H9 (cell line): ENCODE measurements around the gene CLVS2. TPM values are rescaled to one million over a fixed set of nuclear protein-coding genes. Genes with fewer than 3 reads are reported as not detected.

Experiments
- DNase-seq: peaks from one replicate; pipeline ENCODE4 v3.0.0-alpha.2; 2017
- H2AFZ ChIP-seq: one replicate; pipeline ENCODE4 v1.6.1; 2013; ENCODE audit warnings: mild to moderate bottlenecking, low read length, control low read depth, moderate library complexity
- H2AK5ac ChIP-seq: 2 replicates; pipeline ENCODE4 v1.6.1; 2013; ENCODE audit warnings: low read length, control low read depth, mixed read lengths; ENCODE audit not compliant: insufficient read length
- H2BK120ac ChIP-seq: one replicate; pipeline ENCODE4 v1.6.1; 2013; ENCODE audit warnings: low read depth, mild to moderate bottlenecking, low read length, control low read depth, inconsistent platforms; ENCODE audit not compliant: poor library complexity, severe bottlenecking
- H2BK12ac ChIP-seq: 2 replicates; pipeline ENCODE4 v1.6.1; 2013; ENCODE audit warnings: low read length, control low read depth, mixed read lengths, low read depth; ENCODE audit not compliant: insufficient read length
- H2BK15ac ChIP-seq: 2 replicates; pipeline ENCODE4 v1.6.1; 2013; ENCODE audit warnings: low read depth, low read length, control low read depth
- H2BK20ac ChIP-seq: one replicate; pipeline ENCODE4 v1.6.1; 2013; ENCODE audit warnings: low read depth, mild to moderate bottlenecking, low read length, control low read depth, inconsistent platforms; ENCODE audit not compliant: poor library complexity, severe bottlenecking
- H2BK5ac ChIP-seq: 2 replicates; pipeline ENCODE4 v1.6.1; 2013; ENCODE audit warnings: low read length, control low read depth, mixed read lengths; ENCODE audit not compliant: insufficient read length
- H3K14ac ChIP-seq: 2 replicates; pipeline ENCODE4 v1.6.1; 2013; ENCODE audit warnings: low read length, control low read depth; ENCODE audit not compliant: insufficient read depth
- H3K18ac ChIP-seq: 2 replicates; pipeline ENCODE4 v1.6.1; 2013; ENCODE audit warnings: low read depth, mild to moderate bottlenecking, mixed read lengths, low read length, control low read depth; ENCODE audit not compliant: insufficient read length
- H3K23ac ChIP-seq: 2 replicates; pipeline ENCODE4 v1.6.1; 2013; ENCODE audit warnings: low read length, control low read depth, mixed read lengths, low read depth; ENCODE audit not compliant: insufficient read length
- H3K23me2 ChIP-seq: 2 replicates; pipeline ENCODE4 v1.6.1; 2013; ENCODE audit warnings: low read depth, mild to moderate bottlenecking, mixed read lengths, low read length, control low read depth; ENCODE audit not compliant: insufficient read length, poor library complexity, severe bottlenecking
- H3K27ac ChIP-seq: 2 replicates; pipeline ENCODE4 v1.5.1; 2013; ENCODE audit warnings: low read length, control low read depth, mixed read lengths, low read depth; ENCODE audit not compliant: insufficient read length
- H3K27me3 ChIP-seq: 2 replicates; pipeline ENCODE4 v1.6.1; 2013; ENCODE audit warnings: low read length, control low read depth, inconsistent platforms; ENCODE audit not compliant: insufficient read depth
- H3K4ac ChIP-seq: 2 replicates; pipeline ENCODE4 v1.6.1; 2013; ENCODE audit warnings: low read depth, mild to moderate bottlenecking, control low read depth, inconsistent platforms, low read length, moderate library complexity
- H3K4me1 ChIP-seq: 2 replicates; pipeline ENCODE4 v1.6.1; 2013; ENCODE audit warnings: low read length, control low read depth, inconsistent platforms; ENCODE audit not compliant: insufficient read depth
- H3K4me2 ChIP-seq: 2 replicates; pipeline ENCODE4 v1.6.1; 2013; ENCODE audit warnings: low read length, control low read depth, mixed read lengths; ENCODE audit not compliant: insufficient read length, insufficient read depth
- H3K56ac ChIP-seq: 2 replicates; pipeline ENCODE4 v1.6.1; 2013; ENCODE audit warnings: low read depth, mild to moderate bottlenecking, mixed read lengths, low read length, control low read depth; ENCODE audit not compliant: insufficient read length
- H3K79me1 ChIP-seq: 2 replicates; pipeline ENCODE4 v1.6.1; 2013; ENCODE audit warnings: low read depth, mild to moderate bottlenecking, moderate library complexity, low read length, control low read depth, inconsistent platforms; ENCODE audit not compliant: insufficient read depth, poor library complexity, severe bottlenecking
- H3K79me2 ChIP-seq: 2 replicates; pipeline ENCODE4 v1.6.1; 2013; ENCODE audit warnings: low read length, control low read depth, inconsistent platforms; ENCODE audit not compliant: insufficient read depth
- H3K9ac ChIP-seq: 2 replicates; pipeline ENCODE4 v1.6.1; 2013; ENCODE audit warnings: low read length, control low read depth, mixed read lengths; ENCODE audit not compliant: insufficient read length; ENCODE audit errors: extremely low read depth
- H3K9me3 ChIP-seq: one replicate; pipeline ENCODE4 v1.6.1; 2013; ENCODE audit warnings: low read depth, low read length, inconsistent platforms; ENCODE audit not compliant: control insufficient read depth
- H3T11ph ChIP-seq: one replicate; pipeline ENCODE4 v1.6.1; 2013; ENCODE audit warnings: mild to moderate bottlenecking, low read length, control low read depth, inconsistent platforms
- H4K20me1 ChIP-seq: one replicate; pipeline ENCODE4 v1.6.1; 2013; ENCODE audit not compliant: control insufficient read depth, insufficient read length, insufficient read depth
- H4K5ac ChIP-seq: 2 replicates; pipeline ENCODE4 v1.6.1; 2013; ENCODE audit warnings: low read depth, mild to moderate bottlenecking, mixed read lengths, low read length, control low read depth; ENCODE audit not compliant: insufficient read length
- H4K8ac ChIP-seq: replicated peaks from 2 replicates; pipeline ENCODE4 v1.6.1; 2013; ENCODE audit warnings: low read length, control low read depth, mixed read lengths, low read depth; ENCODE audit not compliant: insufficient read length
- H4K91ac ChIP-seq: 2 replicates; pipeline ENCODE4 v1.6.1; 2013; ENCODE audit warnings: low read depth, mild to moderate bottlenecking, moderate library complexity, mixed read lengths, low read length, control low read depth; ENCODE audit not compliant: insufficient read length
- H3K27ac Mint-ChIP-seq, 3 experiments: 2 replicates in 2 of 3; 3 replicates in 1 of 3; pipeline ENCODE4 v1.8.0; 2020 to 2021; ENCODE audit warnings: mixed read lengths in 3 of 3, mild to moderate bottlenecking in 1 of 3, moderate library complexity in 1 of 3
- H3K27me3 Mint-ChIP-seq: 2 replicates; pipeline ENCODE4 v1.8.0; 2021; ENCODE audit warnings: low read depth, mild to moderate bottlenecking, moderate library complexity, mixed read lengths
- H3K36me3 Mint-ChIP-seq, 3 experiments: 2 replicates in 2 of 3; 3 replicates in 1 of 3; pipeline ENCODE4 v1.8.0; 2020 to 2021; ENCODE audit warnings: low read depth in 3 of 3, mixed read lengths in 3 of 3; ENCODE audit not compliant: insufficient read depth in 1 of 3
- H3K4me1 Mint-ChIP-seq, 2 experiments: 2 replicates each; pipeline ENCODE4 v1.8.0; 2020; ENCODE audit warnings: mixed read lengths in 2 of 2
- H3K4me3 Mint-ChIP-seq, 2 experiments: 2 replicates in 1 of 2; 3 replicates in 1 of 2; pipeline ENCODE4 v1.8.0; 2020 to 2021; ENCODE audit warnings: mild to moderate bottlenecking in 2 of 2, mixed read lengths in 2 of 2, moderate library complexity in 1 of 2
- H3K9me3 Mint-ChIP-seq, 2 experiments: 2 replicates in 1 of 2; 3 replicates in 1 of 2; pipeline ENCODE4 v1.8.0; 2020; ENCODE audit warnings: mild to moderate bottlenecking in 2 of 2, mixed read lengths in 2 of 2, moderate library complexity in 1 of 2
- WGBS: extraction: QIAGEN DNeasy Blood & Tissue Kit; methylation state at CpG from one replicate; pipeline ENCODE4 v1.1.7; 2013; ENCODE audit warnings: missing lambda C conversion rate, low lambda C conversion rate, mixed read lengths; ENCODE audit not compliant: insufficient read length; ENCODE audit errors: extremely low coverage; 5-methylcytosine and 5-hydroxymethylcytosine counted together
- total RNA-seq: library from RNA; stranded (reverse); gene quantifications from 2 replicates; pipeline ENCODE4 v1.2.1, GENCODE V29; 2021
- TF ChIP-seq, protein P1 (sequence below): fragments of 200-600 bp; sonication (generic); conservative IDR thresholded peaks from 3 replicates; pipeline ENCODE4 v1.8.0; 2021; ENCODE audit warnings: antibody characterized with exemption, mild to moderate bottlenecking

The CLVS2 gene
- total RNA-seq, 1 experiment from 2014 or later = 0.26 TPM

DNA sequence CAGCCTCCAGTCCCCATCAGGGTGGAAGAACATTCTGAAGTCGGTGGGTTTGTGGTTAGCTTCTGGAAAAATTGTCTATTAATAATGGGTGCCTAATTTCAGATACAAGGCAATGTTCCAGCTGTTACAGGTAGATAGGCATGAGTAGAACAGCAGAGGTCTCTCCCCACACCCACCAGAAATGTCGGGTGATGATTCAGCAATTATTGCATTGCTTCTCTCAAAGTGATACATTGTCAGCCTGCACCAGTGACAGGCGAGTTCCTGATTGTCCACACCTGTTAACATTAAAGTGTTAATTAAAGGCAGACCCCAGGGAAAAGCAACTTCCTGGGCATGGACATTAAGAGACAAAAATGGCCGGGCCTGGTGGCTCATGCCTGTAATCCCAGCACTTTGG lies 18.9 kb upstream of the CLVS2 start:
- no peak for DNase-seq
- Histone ChIP-seq H4K8ac (no peak overlapping the region), H4K20me1 (no peaks in the 10 kb centered on the region), H3K56ac (no peak overlapping the region), H3T11ph (no peak overlapping the region), H4K5ac (no peak overlapping the region), H3K27ac (no peak overlapping the region), H3K18ac (no peak overlapping the region), H3K14ac (no peak overlapping the region), H3K79me1 (no peaks in the 10 kb centered on the region), H3K9ac (no peak overlapping the region), H3K23me2 (no peaks in the 10 kb centered on the region), H3K27me3 (no peaks in the 10 kb centered on the region), H2BK15ac (no peak overlapping the region), H2BK5ac (no peak overlapping the region), H3K4me2 (no peak overlapping the region), H3K79me2 (no peaks in the 10 kb centered on the region), H3K4ac (no peak overlapping the region), H2AK5ac (no peak overlapping the region), H2BK120ac (no peak overlapping the region), H2BK12ac (no peak overlapping the region), H4K91ac (no peak overlapping the region), H2AFZ (no peak overlapping the region), H3K9me3 (no peaks in the 10 kb centered on the region), H3K23ac (no peak overlapping the region), H3K4me1 (no peaks in the 10 kb centered on the region), H2BK20ac (no peak overlapping the region)
- Mint-ChIP-seq H3K36me3 (no peaks in the 10 kb centered on the region), H3K9me3 (no peaks in the 10 kb centered on the region), H3K4me1 (no peaks in the 10 kb centered on the region), H3K4me3 (no peak overlapping the region), H3K27ac (no peak overlapping the region), H3K27me3 (peaks cover 3% of the 10 kb centered on the region; the same call in 1 of the 2 replicates)
- WGBS = no CpG with 5 or more reads among the region's 4 CpGs
- TF ChIP-seq, protein P1, sequence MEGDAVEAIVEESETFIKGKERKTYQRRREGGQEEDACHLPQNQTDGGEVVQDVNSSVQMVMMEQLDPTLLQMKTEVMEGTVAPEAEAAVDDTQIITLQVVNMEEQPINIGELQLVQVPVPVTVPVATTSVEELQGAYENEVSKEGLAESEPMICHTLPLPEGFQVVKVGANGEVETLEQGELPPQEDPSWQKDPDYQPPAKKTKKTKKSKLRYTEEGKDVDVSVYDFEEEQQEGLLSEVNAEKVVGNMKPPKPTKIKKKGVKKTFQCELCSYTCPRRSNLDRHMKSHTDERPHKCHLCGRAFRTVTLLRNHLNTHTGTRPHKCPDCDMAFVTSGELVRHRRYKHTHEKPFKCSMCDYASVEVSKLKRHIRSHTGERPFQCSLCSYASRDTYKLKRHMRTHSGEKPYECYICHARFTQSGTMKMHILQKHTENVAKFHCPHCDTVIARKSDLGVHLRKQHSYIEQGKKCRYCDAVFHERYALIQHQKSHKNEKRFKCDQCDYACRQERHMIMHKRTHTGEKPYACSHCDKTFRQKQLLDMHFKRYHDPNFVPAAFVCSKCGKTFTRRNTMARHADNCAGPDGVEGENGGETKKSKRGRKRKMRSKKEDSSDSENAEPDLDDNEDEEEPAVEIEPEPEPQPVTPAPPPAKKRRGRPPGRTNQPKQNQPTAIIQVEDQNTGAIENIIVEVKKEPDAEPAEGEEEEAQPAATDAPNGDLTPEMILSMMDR = no peak
